ENCODE results near the gene PGAP2. TPM values are rescaled to one million over a fixed set of nuclear protein-coding genes. Genes with fewer than 3 reads are reported as not detected.

PGAP2 gene
- total and polyA plus RNA-seq, 2 of the 13 experiments (the other 11 are each of a cell fraction or from before 2014, with no cell fraction given): 21.5 to 47.8 TPM

GRCh38 chr11:3855808-3856491, 47.6 kb downstream of the PGAP2 start (continued):
- TF ChIP-seq POGZ (CRISPR knock-in tag; IDR thresholded peaks at IDR 0.05): no peak
- TF ChIP-seq ZNF777 (CRISPR knock-in tag; IDR thresholded peaks at IDR 0.05): peak; percentile 80
- no peak for TF ChIP-seq MAZ (IDR thresholded peaks at IDR 0.05; ENCODE audit: borderline replicate concordance, low read depth, low read length)
- 0 out of 2 replicates have a peak, but pooled peaks have one; percentile 31 for TF ChIP-seq MAZ (CRISPR knock-in tag; IDR thresholded peaks at IDR 0.05; ENCODE audit: low read depth)
- TF ChIP-seq ZNF362 (CRISPR knock-in tag; IDR thresholded peaks at IDR 0.05; ENCODE audit: borderline replicate concordance): no peak; the same call in 1 of the 2 replicates
- no peak for TF ChIP-seq SOX13 (IDR thresholded peaks at IDR 0.05)
- 0 out of 4 replicates have a peak, but pooled peaks of 1 of the 2 experiments have one; percentile 4 for TF ChIP-seq SOX13 (CRISPR knock-in tag; conservative IDR thresholded peaks at IDR 0.05 in 1 of 2, IDR thresholded peaks at IDR 0.05 in 1 of 2)
- TF ChIP-seq SATB2 (CRISPR knock-in tag; IDR thresholded peaks at IDR 0.05): 0 out of 2 replicates have a peak, but pooled peaks have one; percentile 1
- no peak for TF ChIP-seq NFE2L2 (IDR thresholded peaks at IDR 0.05; ENCODE audit: low read length)
- peak; percentile 20; the same call in 1 of the 2 replicates for TF ChIP-seq RARA (CRISPR knock-in tag; IDR thresholded peaks at IDR 0.05)
- TF ChIP-seq ZNF414 (CRISPR knock-in tag; IDR thresholded peaks at IDR 0.05): no peak
- 0 out of 2 replicates have a peak, but pooled peaks have one; percentile 35 for TF ChIP-seq FOXK1 (CRISPR knock-in tag; IDR thresholded peaks at IDR 0.05; ENCODE audit: borderline replicate concordance, low read depth)
- TF ChIP-seq ZNF773 (CRISPR knock-in tag; IDR thresholded peaks at IDR 0.05; ENCODE audit: borderline replicate concordance): 0 out of 2 replicates have a peak, but pooled peaks have one; percentile 14
- peak; percentile 66; the same call in 1 of the 2 replicates for TF ChIP-seq KDM2A (CRISPR knock-in tag; IDR thresholded peaks at IDR 0.05; ENCODE audit: borderline replicate concordance, low read depth)
- TF ChIP-seq MTERF4 (CRISPR knock-in tag; IDR thresholded peaks at IDR 0.05): peak; percentile 43; the same call in 1 of the 2 replicates
- 0 out of 2 replicates have a peak, but pooled peaks have one; percentile 33 for TF ChIP-seq RAD21 (CRISPR knock-in tag; IDR thresholded peaks at IDR 0.05)
- TF ChIP-seq POLR2A (IDR thresholded peaks at IDR 0.05; ENCODE audit: insufficient read depth in 1 of 2, low read depth in 2 of 2, low read length in 2 of 2): peak in 1 of 2 experiments; percentile 38; a peak in 1 of 4 replicates
- TF ChIP-seq GATAD2A (CRISPR knock-in tag; IDR thresholded peaks at IDR 0.05): no peak
- no peak for TF ChIP-seq JARID2 (CRISPR knock-in tag; IDR thresholded peaks at IDR 0.05; ENCODE audit: insufficient replicate concordance)
- peak; percentile 59; the same call in 1 of the 2 replicates for TF ChIP-seq ZBTB7B (CRISPR knock-in tag; IDR thresholded peaks at IDR 0.05)
- TF ChIP-seq KLF9 (CRISPR knock-in tag; IDR thresholded peaks at IDR 0.05; ENCODE audit: low read depth): no peak
- TF ChIP-seq PHF8 (CRISPR knock-in tag; IDR thresholded peaks at IDR 0.05): 0 out of 2 replicates have a peak, but pooled peaks have one; percentile 48
- TF ChIP-seq TEAD2 (CRISPR knock-in tag; IDR thresholded peaks at IDR 0.05): no peak
- TF ChIP-seq MTF2 (CRISPR knock-in tag; IDR thresholded peaks at IDR 0.05; ENCODE audit: borderline replicate concordance): 0 out of 2 replicates have a peak, but pooled peaks have one; percentile 13
- TF ChIP-seq NONO (IDR thresholded peaks at IDR 0.05): no peak
- TF ChIP-seq NONO (CRISPR knock-in tag; conservative IDR thresholded peaks at IDR 0.05): peak; percentile 44; the same call in 1 of the 2 replicates
- 0 out of 2 replicates have a peak, but pooled peaks have one; percentile 10 for TF ChIP-seq PPARG (CRISPR knock-in tag; conservative IDR thresholded peaks at IDR 0.05)
- TF ChIP-seq RFXAP (CRISPR knock-in tag; IDR thresholded peaks at IDR 0.05; ENCODE audit: borderline replicate concordance): no peak
- 0 out of 2 replicates have a peak, but pooled peaks have one; percentile 19 for TF ChIP-seq DRAP1 (CRISPR knock-in tag; IDR thresholded peaks at IDR 0.05)
- peak; percentile 14; the same call in 1 of the 2 replicates for TF ChIP-seq FOSL2 (CRISPR knock-in tag; IDR thresholded peaks at IDR 0.05)

All from HepG2 (cell line).